IPS-18a (cell line): ENCODE results near the gene NRP2.

ENCODE experiments used
- H3K27ac ChIP-seq: one replicate; pipeline ENCODE4 v1.5.1; 2013; ENCODE audit warnings: low read length
- H3K27me3 ChIP-seq: one replicate; pipeline ENCODE4 v1.6.1; 2013; ENCODE audit warnings: mild to moderate bottlenecking, low read length; ENCODE audit not compliant: control insufficient read depth, insufficient read depth
- H3K36me3 ChIP-seq: one replicate; pipeline ENCODE4 v1.6.1; 2013; ENCODE audit warnings: low read depth, low read length; ENCODE audit not compliant: control insufficient read depth
- H3K4me1 ChIP-seq: one replicate; pipeline ENCODE4 v1.6.1; 2013; ENCODE audit warnings: low read depth, low read length; ENCODE audit not compliant: control insufficient read depth
- H3K4me3 ChIP-seq: one replicate; pipeline ENCODE4 v1.5.1; 2013; ENCODE audit warnings: low read length
- H3K9ac ChIP-seq: one replicate; pipeline ENCODE4 v1.6.1; 2013; ENCODE audit warnings: mild to moderate bottlenecking, low read length, moderate library complexity
- H3K9me3 ChIP-seq: one replicate; pipeline ENCODE4 v1.6.1; 2013; ENCODE audit warnings: low read depth, low read length; ENCODE audit not compliant: control insufficient read depth

The NRP2 gene

DNA sequence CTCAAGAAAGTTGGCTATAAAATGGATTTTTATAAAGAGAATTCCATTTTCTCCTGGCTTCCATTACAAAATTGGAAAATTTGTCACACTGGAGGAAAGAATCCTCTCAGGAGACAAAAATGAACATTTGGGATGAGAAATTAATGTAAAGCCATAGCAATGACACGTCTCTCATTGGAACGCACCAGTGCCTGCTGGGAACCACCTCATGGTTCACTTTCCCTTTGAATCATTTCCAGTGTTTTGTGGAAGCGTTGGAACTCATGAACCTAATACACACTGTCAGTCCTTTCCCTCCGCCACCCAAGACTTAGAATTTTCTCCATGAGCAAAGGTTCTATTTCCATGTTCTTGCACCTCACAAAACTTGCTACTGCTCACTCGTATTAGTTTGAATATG lies 21.0 kb upstream of the NRP2 start:
- Histone ChIP-seq H3K4me3 (no peak overlapping the region), H3K36me3 (no peaks in the 10 kb centered on the region), H3K27ac (no peak overlapping the region), H3K9ac (no peak overlapping the region), H3K9me3 (no peaks in the 10 kb centered on the region), H3K4me1 (no peaks in the 10 kb centered on the region), H3K27me3 (no peaks in the 10 kb centered on the region)

DNA sequence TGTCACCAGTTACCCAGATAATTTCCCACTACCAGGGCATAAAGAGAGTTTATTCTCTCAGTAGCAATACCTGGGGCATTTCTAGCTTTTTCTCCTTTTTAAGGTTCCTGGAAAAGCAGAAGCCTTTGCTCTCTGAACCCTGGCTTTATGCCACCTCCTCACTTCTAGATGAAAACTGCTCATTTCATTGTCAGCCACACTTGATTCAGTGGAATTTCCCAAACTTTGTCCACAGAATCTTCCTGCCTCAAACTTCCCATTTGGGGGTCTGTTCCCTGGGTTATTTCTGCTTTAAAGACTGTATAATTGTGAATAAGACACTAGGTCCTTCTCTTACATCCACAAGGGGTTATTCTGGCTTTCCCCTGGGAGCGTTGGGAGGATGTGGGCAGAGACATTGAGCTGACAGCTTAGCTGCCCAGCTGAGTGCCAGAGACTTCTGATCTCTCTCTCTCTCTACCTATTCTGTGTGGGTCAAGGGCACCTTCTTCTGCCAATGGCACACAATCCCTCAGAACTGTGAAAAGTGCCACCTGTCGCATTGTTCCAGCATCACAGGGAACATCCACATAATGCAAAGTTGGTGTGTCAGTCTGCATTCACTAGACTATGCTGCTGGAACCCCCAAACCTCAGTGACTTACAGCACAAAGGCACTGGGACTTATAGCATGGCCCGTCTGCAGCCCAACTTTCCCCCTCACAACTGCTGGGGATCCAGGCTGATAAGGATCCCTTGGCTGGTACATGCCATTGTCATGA lies 19.9 kb upstream of the NRP2 start:
- Histone ChIP-seq H3K36me3 (no peaks in the 10 kb centered on the region), H3K27me3 (no peaks in the 10 kb centered on the region), H3K27ac (no peak overlapping the region), H3K9ac (no peak overlapping the region), H3K4me3 (no peak overlapping the region), H3K4me1 (no peaks in the 10 kb centered on the region), H3K9me3 (no peaks in the 10 kb centered on the region)

DNA sequence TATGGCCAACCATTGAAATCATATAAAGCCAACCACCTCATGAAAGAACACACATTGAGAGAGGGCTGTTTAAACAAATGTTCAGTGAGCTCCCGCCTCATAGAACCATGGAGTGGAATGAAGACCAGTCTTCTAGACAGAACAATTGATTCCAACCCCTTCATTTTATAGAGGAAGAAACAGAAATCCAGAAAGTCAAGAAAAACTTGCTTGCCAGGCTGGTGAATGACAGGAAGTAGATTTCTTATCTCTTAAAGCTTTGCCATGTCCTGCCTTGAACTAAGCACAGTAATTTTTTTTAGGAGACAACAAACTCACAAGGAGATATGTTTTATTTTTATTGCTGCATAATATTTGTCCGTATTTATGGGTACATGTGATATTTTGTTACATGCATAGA lies 16.5 kb upstream of the NRP2 start:
- no peaks in the 10 kb centered on the region for H3K36me3 ChIP-seq
- H3K4me1 ChIP-seq, result peaks cover 6% of the 10 kb centered on the region
- no peak overlapping the region for H3K4me3 ChIP-seq
- no peak overlapping the region for H3K27ac ChIP-seq
- H3K27me3 ChIP-seq, result no peaks in the 10 kb centered on the region
- no peaks in the 10 kb centered on the region for H3K9me3 ChIP-seq
- H3K9ac ChIP-seq, result no peak overlapping the region

DNA sequence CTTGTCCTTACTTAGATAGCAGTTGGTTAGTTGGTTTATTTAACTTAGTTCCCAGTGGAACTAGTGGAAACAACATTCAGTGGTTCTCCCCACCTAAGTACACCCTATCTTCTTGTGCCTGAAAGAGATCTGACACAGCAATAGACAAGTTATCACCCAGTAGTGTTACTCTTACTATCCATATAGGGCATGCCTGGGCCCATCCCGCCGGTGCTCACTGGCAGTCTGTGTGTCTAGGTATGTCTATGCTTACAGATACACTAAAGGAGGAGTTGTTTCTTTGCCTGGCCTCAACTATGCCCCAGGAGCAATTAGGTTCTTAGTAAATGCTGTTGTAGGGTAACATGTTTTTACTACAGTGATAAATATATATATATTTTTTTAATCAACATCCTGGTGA lies 12.0 kb upstream of the NRP2 start:
- H3K27me3 ChIP-seq, result peaks cover 6% of the 10 kb centered on the region
- H3K4me3 ChIP-seq, result no peak overlapping the region
- no peak overlapping the region for H3K9ac ChIP-seq
- H3K36me3 ChIP-seq, result no peaks in the 10 kb centered on the region
- H3K27ac ChIP-seq, result no peak overlapping the region
- peaks cover 20% of the 10 kb centered on the region for H3K4me1 ChIP-seq
- no peaks in the 10 kb centered on the region for H3K9me3 ChIP-seq

DNA sequence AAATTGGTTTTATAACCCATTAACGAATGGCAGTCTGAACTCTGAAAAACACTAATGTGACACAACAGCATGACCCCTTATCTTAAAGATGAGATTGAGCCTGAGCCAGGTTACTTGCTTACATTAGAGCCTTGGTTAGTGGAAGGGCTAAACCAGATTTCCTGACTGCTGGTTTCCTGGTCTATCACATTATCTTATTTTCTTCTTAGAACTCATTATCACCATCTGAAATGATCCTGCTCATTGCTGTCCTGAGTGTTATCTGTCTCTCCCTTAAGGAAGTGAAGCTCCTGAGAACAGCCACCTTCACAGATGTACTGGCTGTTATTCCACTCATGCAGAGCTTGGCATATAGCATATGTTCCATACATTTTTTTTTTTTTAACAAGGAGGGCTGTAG lies 9.0 kb upstream of the NRP2 start:
- Histone ChIP-seq H3K27me3 (peaks cover 6% of the 10 kb centered on the region), H3K36me3 (no peaks in the 10 kb centered on the region), H3K27ac (no peak overlapping the region), H3K4me3 (no peak overlapping the region), H3K9ac (no peak overlapping the region), H3K4me1 (peaks cover 26% of the 10 kb centered on the region), H3K9me3 (no peaks in the 10 kb centered on the region)

DNA sequence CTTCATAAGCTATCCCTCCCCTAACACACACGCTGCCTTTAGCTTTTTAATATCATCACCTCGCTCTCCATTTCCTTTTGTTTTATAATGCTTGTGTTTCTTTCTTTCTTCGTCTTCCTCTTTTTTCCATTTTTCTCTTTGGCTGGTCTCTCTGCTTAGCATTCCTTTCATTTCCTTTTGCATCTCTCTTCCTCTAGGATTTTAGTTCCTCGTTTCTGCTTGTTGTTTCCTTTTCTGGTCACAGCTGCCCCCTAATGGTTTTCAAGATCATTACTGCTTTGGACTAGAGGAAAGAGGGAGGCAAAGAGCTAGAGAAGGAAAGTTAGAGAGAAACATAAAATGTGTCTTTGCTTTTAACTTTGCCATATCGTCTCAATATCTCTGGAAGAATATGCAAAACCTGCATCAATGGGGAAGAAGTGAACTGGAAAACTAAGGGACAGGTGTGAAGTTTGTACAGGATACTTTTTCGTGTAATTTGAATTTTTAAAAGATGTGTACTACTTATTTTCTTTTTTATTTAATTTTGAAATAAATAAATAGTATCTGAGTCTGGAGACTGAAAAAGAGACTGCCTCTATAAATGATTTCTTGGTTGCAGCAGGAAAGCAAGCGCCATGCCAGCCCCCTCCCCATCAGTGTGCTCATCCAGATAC lies 6.3 kb upstream of the NRP2 start:
- Histone ChIP-seq H3K27ac (no peak overlapping the region), H3K4me1 (peaks cover 29% of the 10 kb centered on the region), H3K4me3 (no peak overlapping the region), H3K27me3 (peaks cover 5% of the 10 kb centered on the region), H3K9me3 (no peaks in the 10 kb centered on the region), H3K36me3 (no peaks in the 10 kb centered on the region), H3K9ac (no peak overlapping the region)

DNA sequence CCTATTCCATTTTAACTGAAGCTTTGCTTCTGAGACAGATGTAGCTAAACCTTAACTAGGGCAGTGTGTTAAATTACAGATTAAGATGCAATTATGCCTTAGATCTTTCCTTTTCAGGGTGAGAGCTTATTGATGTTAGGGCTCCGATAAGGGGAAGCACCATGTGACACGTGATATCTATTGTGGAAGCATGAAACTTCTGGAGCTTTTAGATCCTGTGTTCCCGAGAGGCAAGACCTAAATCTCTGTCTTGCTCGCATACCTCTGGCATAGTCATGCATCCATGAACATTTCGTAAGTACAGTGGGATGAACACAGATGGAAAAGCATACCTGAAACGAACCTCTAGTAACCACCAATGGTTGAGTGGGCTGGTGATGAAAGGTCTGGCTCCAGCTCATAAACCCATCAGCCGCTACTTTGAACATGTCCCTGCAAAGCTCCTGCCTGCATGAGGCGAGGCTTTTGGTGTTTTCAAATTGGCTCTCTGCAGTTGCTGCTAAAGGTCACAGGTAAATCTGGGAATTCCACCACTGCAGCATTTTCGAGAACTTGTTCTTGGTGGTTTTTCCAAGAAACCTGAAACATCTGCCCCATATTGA lies 3.7 kb upstream of the NRP2 start:
- Histone ChIP-seq H3K9me3 (no peaks in the 10 kb centered on the region), H3K9ac (no peak overlapping the region), H3K36me3 (no peaks in the 10 kb centered on the region), H3K27me3 (peaks cover 17% of the 10 kb centered on the region), H3K4me1 (peaks cover 30% of the 10 kb centered on the region), H3K4me3 (no peak overlapping the region), H3K27ac (no peak overlapping the region)

DNA sequence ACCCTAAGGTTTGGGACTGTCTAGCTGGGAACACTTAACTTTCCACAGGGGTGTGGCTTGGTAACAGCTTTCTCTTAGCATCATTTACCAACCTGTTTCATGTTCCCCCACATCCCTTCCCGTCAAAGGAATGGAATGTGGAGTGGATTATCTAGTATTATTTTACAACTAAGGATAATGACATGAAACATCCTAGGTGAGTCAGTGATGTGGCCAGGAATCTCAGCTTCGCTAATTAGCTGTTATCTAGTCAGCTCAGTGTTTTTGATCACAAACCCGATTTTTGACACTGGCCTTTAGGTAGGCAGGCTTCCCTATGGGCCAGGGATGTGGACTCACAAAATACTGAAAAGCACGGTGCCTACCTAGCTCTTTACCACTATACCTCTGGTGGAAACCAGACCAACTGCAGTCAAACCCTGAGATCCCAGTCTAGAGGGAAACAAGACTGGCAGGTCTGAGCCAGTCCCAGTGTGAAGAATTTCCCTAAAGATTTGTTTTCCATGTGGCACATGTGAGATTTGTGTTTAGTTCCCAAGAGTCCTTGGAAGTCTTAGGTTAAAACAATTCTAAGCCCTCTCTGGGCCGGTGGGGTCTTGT lies 2.8 kb upstream of the NRP2 start:
- Histone ChIP-seq H3K9ac (no peak overlapping the region), H3K4me1 (peaks cover 38% of the 10 kb centered on the region), H3K4me3 (no peak overlapping the region), H3K9me3 (no peaks in the 10 kb centered on the region), H3K27ac (no peak overlapping the region), H3K36me3 (no peaks in the 10 kb centered on the region), H3K27me3 (peaks cover 25% of the 10 kb centered on the region)

DNA sequence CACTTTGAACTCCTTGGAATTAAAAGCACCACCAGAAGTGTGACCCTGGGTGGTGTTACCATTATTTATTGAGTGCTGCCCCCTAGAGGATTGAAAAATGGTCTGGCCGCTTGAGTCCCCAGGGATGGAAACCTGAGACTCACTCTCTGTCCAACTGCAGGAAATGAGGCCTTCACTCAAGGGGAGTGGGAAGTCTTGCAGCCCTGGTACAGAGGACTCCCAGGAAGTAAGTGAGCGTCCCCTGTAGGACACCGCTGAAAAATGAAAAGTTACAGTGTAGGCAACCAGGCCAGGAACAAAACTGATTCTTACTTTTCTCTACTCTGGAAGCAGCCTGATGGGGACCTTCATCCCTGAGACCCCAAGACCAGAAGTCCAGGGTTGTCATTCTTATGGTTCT lies 2.2 kb upstream of the NRP2 start:
- no peak overlapping the region for H3K4me3 ChIP-seq
- no peak overlapping the region for H3K9ac ChIP-seq
- peaks cover 31% of the 10 kb centered on the region for H3K27me3 ChIP-seq
- no peak overlapping the region for H3K27ac ChIP-seq
- H3K36me3 ChIP-seq, result no peaks in the 10 kb centered on the region
- H3K4me1 ChIP-seq, result peaks cover 40% of the 10 kb centered on the region
- no peaks in the 10 kb centered on the region for H3K9me3 ChIP-seq

DNA sequence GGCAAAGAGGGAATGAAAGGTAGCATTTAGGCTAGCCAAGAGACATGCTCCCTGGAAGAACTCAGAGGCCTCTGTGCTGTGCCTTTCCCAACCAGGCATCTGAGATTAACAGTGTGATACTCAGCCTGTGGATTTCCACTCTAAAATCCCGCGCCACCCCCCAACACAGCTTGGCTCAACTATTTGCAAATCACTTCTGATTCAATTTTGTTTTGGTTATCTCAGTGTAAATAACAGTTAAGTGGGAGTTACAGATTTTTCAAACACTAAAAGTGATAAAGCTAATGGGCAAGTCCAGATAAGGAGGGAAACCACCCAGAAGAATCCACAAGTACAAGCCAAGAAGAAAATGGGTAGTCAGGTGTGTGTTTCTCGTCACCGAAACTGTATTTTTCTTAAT lies 1.4 kb upstream of the NRP2 start:
- no peak overlapping the region for H3K9ac ChIP-seq
- H3K27me3 ChIP-seq, result peaks cover 38% of the 10 kb centered on the region
- no peak overlapping the region for H3K4me3 ChIP-seq
- peaks cover 34% of the 10 kb centered on the region for H3K4me1 ChIP-seq
- H3K36me3 ChIP-seq, result no peaks in the 10 kb centered on the region
- no peak overlapping the region for H3K27ac ChIP-seq
- no peaks in the 10 kb centered on the region for H3K9me3 ChIP-seq

DNA sequence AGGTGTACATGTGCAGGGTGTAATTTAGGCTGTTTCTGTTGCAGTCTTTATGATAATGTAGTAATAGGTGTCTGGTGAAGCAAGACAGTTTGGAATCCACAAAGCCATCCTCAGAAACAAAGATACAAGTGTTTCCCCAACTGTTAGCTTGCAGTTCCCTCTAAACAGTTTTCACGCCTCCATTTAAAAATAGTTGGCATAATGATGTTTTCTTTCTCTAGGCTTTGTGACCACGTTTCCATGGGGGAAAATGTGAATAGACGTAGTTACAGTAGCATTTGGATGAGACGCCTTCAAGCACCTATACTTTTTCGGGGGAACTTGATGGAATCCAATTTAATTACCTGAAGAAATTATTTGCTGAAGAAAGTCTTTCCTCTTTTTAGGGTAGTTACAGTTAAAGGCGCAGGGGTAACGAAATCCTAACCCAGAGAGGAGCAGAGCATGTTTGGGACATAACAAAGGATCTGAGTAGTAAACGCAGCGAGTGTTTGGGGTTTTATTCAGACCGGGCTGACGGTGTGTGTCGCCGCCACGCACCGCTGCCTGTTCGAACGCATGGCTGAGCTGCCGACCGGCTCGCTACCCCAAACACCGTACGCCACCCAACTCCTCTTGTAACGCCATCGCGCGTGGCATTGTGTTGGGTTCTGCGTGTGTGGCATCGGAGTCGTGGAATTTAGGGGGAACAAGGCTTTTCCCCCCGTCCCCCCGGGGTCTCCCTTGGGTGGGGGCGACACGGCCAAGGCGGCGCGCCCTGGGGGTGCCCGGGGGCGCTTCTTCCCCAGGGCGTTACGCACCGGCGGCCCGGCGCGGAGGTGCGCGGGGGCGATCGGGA lies 681 bp upstream of the NRP2 start:
- H3K9me3 ChIP-seq, result no peaks in the 10 kb centered on the region
- H3K4me3 ChIP-seq, result peak overlapping the region; percentile 73
- no peak overlapping the region for H3K27ac ChIP-seq
- no peaks in the 10 kb centered on the region for H3K36me3 ChIP-seq
- H3K9ac ChIP-seq, result peak overlapping the region; percentile 77
- H3K4me1 ChIP-seq, result peaks cover 41% of the 10 kb centered on the region
- peaks cover 45% of the 10 kb centered on the region for H3K27me3 ChIP-seq
